ENCODE data around the gene ZNF577. TPM values are rescaled to one million over a fixed set of nuclear protein-coding genes. Genes with fewer than 3 reads are reported as not detected.

Gene ZNF577
- total RNA-seq, 1 donor = 10.5 TPM

DNA sequence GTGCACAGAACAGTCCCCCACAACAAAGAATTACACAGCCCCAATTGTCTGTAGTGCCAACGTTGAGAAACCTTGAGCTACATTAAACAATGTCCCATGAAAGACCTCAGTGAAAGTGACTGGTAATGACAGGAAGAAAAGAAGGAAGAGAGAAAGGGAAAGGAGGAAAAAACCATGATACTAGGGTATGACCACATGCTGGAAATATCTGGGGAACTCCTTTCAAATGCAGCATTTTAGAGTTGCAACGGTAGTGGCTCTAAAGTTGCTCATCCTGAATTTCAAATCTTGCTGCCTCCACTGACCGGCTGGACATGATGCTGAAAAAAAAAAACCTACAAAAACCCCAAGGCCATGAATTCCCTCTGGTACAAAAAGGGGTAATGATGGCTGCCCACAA is 66.3 kb downstream of the ZNF577 start:
- Histone ChIP-seq H3K27ac (ENCODE audit: low read depth, low read length) (no peak overlapping the region), H3K27me3 (ENCODE audit: insufficient read depth, low read length) (no peaks in the 10 kb centered on the region), H2AFZ (ENCODE audit: low read length) (no peak overlapping the region), H3K4me1 (ENCODE audit: insufficient read depth, low read length) (peaks cover 6% of the 10 kb centered on the region), H3K36me3 (ENCODE audit: insufficient read depth, low read length) (no peaks in the 10 kb centered on the region), H3K4me2 (ENCODE audit: insufficient read depth, low read length) (no peak overlapping the region), H3K9me3 (ENCODE audit: low read depth, low read length) (no peaks in the 10 kb centered on the region), H3K4me3 (ENCODE audit: insufficient read depth, low read length) (no peak overlapping the region), H3K79me2 (ENCODE audit: insufficient read depth, low read length) (no peaks in the 10 kb centered on the region), H4K20me1 (ENCODE audit: insufficient read depth, low read length) (no peaks in the 10 kb centered on the region)
- no peak for DNase-seq (ENCODE audit: insufficient read length, low spot score, missing footprints)
- TF ChIP-seq, protein P1, sequence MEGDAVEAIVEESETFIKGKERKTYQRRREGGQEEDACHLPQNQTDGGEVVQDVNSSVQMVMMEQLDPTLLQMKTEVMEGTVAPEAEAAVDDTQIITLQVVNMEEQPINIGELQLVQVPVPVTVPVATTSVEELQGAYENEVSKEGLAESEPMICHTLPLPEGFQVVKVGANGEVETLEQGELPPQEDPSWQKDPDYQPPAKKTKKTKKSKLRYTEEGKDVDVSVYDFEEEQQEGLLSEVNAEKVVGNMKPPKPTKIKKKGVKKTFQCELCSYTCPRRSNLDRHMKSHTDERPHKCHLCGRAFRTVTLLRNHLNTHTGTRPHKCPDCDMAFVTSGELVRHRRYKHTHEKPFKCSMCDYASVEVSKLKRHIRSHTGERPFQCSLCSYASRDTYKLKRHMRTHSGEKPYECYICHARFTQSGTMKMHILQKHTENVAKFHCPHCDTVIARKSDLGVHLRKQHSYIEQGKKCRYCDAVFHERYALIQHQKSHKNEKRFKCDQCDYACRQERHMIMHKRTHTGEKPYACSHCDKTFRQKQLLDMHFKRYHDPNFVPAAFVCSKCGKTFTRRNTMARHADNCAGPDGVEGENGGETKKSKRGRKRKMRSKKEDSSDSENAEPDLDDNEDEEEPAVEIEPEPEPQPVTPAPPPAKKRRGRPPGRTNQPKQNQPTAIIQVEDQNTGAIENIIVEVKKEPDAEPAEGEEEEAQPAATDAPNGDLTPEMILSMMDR (IDR thresholded peaks at IDR 0.05; ENCODE audit: extremely low read depth, low read depth, low read length) = no peak

Other genes starting within 250 kb of the ZNF577 start
- gene SIGLEC14, start 241.1 kb downstream of the ZNF577 start, total RNA-seq = not detected in 2 replicates
- gene SPACA6, start 194.6 kb downstream of the ZNF577 start, total RNA-seq = 9.4 and 12.7 TPM in 2 replicates
- 5.4 and 6.2 TPM in 2 replicates for gene HAS1, start 164.0 kb downstream of the ZNF577 start, total RNA-seq
- 4.4 and 5.1 TPM in 2 replicates for gene FPR1, start 136.1 kb downstream of the ZNF577 start, total RNA-seq
- 0.29 and 0.36 TPM in 2 replicates for gene FPR2, start 126.8 kb downstream of the ZNF577 start, total RNA-seq
- 0.59 and 1.1 TPM in 2 replicates for gene FPR3, start 92.8 kb downstream of the ZNF577 start, total RNA-seq
- gene ZNF649, start 17.1 kb upstream of the ZNF577 start, total RNA-seq = 5.4 and 7.7 TPM in 2 replicates
- gene ZNF613, start 39.5 kb upstream of the ZNF577 start, total RNA-seq = 6.5 and 8.0 TPM in 2 replicates
- gene ZNF350, start 98.9 kb upstream of the ZNF577 start, total RNA-seq = 11.5 and 13.8 TPM in 2 replicates
- 10.9 and 13.0 TPM in 2 replicates for gene ZNF615, start 120.3 kb upstream of the ZNF577 start, total RNA-seq
- gene ZNF614, start 140.4 kb upstream of the ZNF577 start, total RNA-seq = 9.1 and 9.4 TPM in 2 replicates
- gene ZNF432, start 160.9 kb upstream of the ZNF577 start, total RNA-seq = 8.8 and 11.9 TPM in 2 replicates
- gene ZNF841, start 207.8 kb upstream of the ZNF577 start, total RNA-seq = 27.9 and 30.9 TPM in 2 replicates

Data from osteoblast (primary cell).